Muscle layer of duodenum (tissue), 2 donors: ENCODE data around the gene UBE2I.

Source experiments
- H3K27ac ChIP-seq: one replicate; pipeline ENCODE4 v1.7.0; 2013; ENCODE audit warnings: mild to moderate bottlenecking, low read length
- H3K27me3 ChIP-seq: one replicate; pipeline ENCODE4 v1.7.0; 2013; ENCODE audit warnings: low read depth, mild to moderate bottlenecking, control low read depth, low read length
- H3K36me3 ChIP-seq, 2 donors: one replicate each; pipeline ENCODE4 v1.7.0; 2013; ENCODE audit warnings: low read length in 2 of 2, control low read depth in 1 of 2, mild to moderate bottlenecking in 1 of 2; ENCODE audit not compliant: insufficient read depth in 2 of 2, control insufficient read depth in 1 of 2
- H3K4me1 ChIP-seq, 2 donors: one replicate each; pipeline ENCODE4 v1.7.0; 2013; ENCODE audit warnings: low read length in 2 of 2, mild to moderate bottlenecking in 2 of 2, control low read depth in 1 of 2, moderate library complexity in 1 of 2; ENCODE audit not compliant: insufficient read depth in 2 of 2, control insufficient read depth in 1 of 2
- H3K4me3 ChIP-seq, 2 donors: one replicate each; pipeline ENCODE4 v1.7.0; 2013; ENCODE audit warnings: low read length in 2 of 2, low read depth in 1 of 2, mild to moderate bottlenecking in 1 of 2
- H3K9me3 ChIP-seq, 2 donors: one replicate each; pipeline ENCODE4 v1.7.0; 2013; ENCODE audit warnings: low read length in 2 of 2, control low read depth in 1 of 2, mild to moderate bottlenecking in 1 of 2; ENCODE audit not compliant: control insufficient read depth in 1 of 2
- donor health status: healthy.

Gene UBE2I

GRCh38 chr16:1319041-1319440 lies 9.6 kb downstream of the UBE2I start:
- Histone ChIP-seq H3K27ac (no peak overlapping the region), H3K27me3 (no peaks in the 10 kb centered on the region), H3K36me3 (peaks cover 48 to 89% of the 10 kb centered on the region in 2 donors), H3K4me1 (peaks cover 0 to 7% of the 10 kb centered on the region in 2 donors), H3K4me3 (no peak overlapping the region), H3K9me3 (no peaks in the 10 kb centered on the region)

GRCh38 chr16:1320097-1320496 lies 10.7 kb downstream of the UBE2I start:
- Histone ChIP-seq H3K36me3 (peaks cover 52 to 88% of the 10 kb centered on the region in 2 donors), H3K4me3 (no peak overlapping the region), H3K4me1 (no peaks in the 10 kb centered on the region), H3K27ac (no peak overlapping the region), H3K9me3 (no peaks in the 10 kb centered on the region), H3K27me3 (no peaks in the 10 kb centered on the region)

DNA sequence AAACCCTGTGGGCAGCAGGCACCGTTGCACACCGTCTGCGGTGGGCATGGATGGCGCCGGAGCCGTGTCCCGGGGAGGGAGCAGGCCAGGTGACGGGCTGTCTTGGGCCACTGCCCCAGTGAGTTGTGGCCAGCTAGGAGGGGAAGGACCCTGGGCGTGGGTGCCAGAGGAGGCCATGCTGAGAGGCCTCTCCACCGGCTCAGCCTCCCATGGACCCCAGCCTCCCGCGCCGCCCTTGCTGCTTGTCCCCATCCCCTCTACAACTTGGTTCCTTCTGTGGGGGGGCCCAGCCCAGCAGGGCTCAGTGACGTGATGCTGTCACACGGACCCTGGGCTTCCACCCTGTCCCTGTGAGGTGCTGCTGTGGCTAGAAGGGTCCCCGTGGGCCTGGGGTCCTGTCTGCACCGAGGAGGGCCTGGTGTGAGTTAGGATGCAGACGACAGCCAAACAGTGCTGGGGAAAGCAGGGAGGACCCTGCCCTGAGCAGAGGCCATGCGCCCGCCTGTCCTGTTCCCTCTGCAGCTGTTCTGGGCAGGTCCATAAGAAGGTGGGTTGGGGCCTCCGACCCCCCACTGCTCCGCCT lies 11.3 kb downstream of the UBE2I start:
- Histone ChIP-seq H3K27ac (no peak overlapping the region), H3K4me1 (no peaks in the 10 kb centered on the region), H3K36me3 (peaks cover 48 to 88% of the 10 kb centered on the region in 2 donors), H3K27me3 (no peaks in the 10 kb centered on the region), H3K4me3 (no peak overlapping the region), H3K9me3 (no peaks in the 10 kb centered on the region)

DNA sequence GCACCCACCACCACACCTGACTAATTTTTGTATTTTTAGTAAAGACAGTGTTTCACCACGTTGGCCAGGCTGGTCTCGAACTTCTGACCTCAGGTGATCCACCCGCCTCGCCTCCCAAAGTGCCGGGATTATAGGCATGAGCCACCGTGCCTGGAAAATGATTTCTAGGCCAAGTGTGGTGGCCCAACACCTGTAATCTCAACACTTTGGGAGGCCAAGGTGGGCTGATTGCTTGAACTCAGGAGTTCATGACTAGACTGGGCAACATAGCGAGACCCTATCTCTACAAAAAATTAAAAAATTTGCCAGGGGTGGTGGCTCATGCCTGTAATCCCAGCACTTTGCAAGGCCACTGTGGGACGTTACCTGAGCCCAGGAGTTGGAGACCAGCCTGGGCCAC lies 13.0 kb downstream of the UBE2I start:
- H3K4me3 ChIP-seq: no peak overlapping the region
- no peaks in the 10 kb centered on the region for H3K27me3 ChIP-seq
- peaks cover 34 to 74% of the 10 kb centered on the region in 2 donors for H3K36me3 ChIP-seq
- no peak overlapping the region for H3K27ac ChIP-seq
- H3K9me3 ChIP-seq: no peaks in the 10 kb centered on the region
- H3K4me1 ChIP-seq: no peaks in the 10 kb centered on the region

DNA sequence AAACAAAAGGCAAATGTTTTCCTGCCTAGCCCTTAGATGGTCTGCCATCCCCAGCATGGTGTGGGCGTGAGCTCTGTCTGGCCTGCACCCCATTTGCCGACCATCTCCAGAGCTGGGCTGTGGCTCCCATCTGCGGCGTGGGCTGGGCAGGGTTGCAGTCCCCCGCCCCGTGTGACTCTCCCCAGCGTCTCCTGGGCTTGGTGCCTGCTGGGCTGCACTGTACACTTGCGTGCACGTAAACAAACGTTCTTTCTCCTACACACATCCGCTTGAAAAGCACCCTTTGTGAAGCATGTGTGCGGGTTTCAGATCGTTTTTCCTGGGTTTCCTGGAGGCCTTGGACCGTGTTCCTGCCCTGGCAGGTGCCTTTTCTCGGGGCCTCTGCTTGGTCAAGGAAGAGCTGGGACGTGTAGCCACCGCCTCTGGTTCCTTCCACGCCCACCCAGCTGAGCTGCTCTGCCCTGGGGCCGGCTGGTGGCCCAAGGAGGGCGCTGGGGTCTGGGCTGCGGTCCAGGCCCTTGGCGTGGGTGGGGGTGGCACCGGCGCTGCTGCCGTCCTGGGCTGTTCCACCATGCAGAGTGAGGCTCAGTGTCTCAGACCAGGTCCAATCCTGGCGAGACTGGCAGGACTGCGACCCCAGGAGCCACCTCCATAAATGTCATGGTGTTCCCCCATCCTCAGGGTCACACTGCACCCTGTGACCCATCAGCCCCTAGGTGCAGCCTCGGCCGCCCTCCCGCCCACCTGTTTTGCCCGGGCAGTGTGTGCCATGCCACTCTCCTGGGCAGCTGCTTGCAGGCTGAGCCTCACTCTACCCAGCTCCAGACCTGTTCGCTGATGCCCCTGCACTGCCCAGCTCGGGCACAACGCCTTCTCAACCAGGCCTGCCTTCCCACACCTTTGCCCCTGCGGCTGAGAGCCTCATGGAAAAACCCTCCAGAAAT lies 14.1 kb downstream of the UBE2I start:
- Histone ChIP-seq H3K27ac (no peak overlapping the region), H3K4me3 (no peak overlapping the region), H3K9me3 (no peaks in the 10 kb centered on the region), H3K36me3 (peaks cover 22 to 63% of the 10 kb centered on the region in 2 donors), H3K27me3 (no peaks in the 10 kb centered on the region), H3K4me1 (no peaks in the 10 kb centered on the region)

DNA sequence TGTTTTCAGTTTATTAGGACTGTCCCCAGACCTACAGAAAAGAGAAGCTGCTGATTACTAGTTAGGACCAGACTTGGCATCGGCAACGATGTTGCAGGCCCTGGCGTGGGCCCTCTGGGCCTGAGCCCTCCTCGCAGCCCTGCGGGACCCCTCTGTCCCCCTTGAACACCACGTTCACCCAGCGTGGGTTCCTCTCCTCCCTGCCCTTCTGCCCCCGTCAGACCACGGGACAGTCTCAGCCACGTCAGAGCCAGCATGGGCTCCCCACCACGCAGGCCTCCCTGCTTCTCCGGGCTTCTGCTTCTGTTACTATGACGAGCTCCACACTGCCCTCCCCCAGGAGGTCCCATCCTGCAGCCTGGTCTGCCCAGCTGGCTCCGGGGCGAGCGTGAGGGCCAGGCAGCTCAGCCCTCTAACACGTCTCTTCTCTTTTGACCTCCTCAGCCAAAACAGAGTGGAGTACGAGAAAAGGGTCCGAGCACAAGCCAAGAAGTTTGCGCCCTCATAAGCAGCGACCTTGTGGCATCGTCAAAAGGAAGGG lies 14.9 kb downstream of the UBE2I start:
- Histone ChIP-seq H3K27me3 (no peaks in the 10 kb centered on the region), H3K36me3 (peaks cover 17 to 55% of the 10 kb centered on the region in 2 donors), H3K4me1 (no peaks in the 10 kb centered on the region), H3K27ac (no peak overlapping the region), H3K4me3 (no peak overlapping the region), H3K9me3 (no peaks in the 10 kb centered on the region)

- H3K4me3 ChIP-seq: no peak overlapping the region
- no peaks in the 10 kb centered on the region for H3K4me1 ChIP-seq
- no peak overlapping the region for H3K27ac ChIP-seq
- H3K36me3 ChIP-seq: peaks cover 8 to 46% of the 10 kb centered on the region in 2 donors
- no peaks in the 10 kb centered on the region for H3K27me3 ChIP-seq
- H3K9me3 ChIP-seq: no peaks in the 10 kb centered on the region
These were observed 15.8 kb downstream of the UBE2I start for GRCh38 chr16:1325261-1325660.

DNA sequence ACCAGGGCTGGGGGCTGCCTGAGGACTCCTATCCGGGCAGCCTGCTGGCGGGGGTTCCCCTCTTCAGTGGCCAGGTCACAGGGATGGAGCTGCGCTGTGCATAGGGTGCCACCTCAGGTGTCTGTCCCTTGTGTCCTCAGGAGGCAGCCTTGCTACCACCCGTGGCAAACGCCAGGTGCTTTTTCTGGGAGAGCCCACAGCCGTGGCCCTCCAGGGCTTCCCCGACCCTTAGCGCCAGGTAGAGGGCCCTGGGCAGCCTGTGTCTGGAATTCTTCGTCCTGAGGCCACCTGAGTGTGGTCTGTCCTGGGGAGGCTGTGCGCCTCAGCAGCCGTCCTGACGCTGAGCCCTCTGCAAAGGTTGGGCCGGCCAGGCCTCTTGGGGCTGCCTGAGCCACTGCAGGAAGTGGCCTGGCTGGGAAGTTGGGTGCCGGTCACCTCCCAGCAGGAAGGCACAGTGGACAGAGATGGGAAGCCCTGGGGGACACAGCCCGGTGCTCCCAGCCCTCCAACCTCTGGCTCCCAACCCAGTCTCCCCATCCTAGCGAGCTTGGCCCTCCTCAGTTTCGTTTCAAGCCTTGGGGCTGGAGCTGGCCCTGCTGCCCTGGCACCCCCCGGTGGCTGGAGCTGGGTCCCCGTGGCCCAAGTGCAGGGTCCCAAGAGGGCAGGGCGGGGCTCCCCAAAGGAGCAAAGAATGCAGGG lies 16.4 kb downstream of the UBE2I start:
- no peaks in the 10 kb centered on the region for H3K27me3 ChIP-seq
- no peak overlapping the region for H3K27ac ChIP-seq
- no peaks in the 10 kb centered on the region for H3K9me3 ChIP-seq
- no peaks in the 10 kb centered on the region for H3K4me1 ChIP-seq
- peaks cover 5 to 40% of the 10 kb centered on the region in 2 donors for H3K36me3 ChIP-seq
- H3K4me3 ChIP-seq: no peak overlapping the region

GRCh38 chr16:1326391-1326790 lies 17.0 kb downstream of the UBE2I start:
- peaks cover 5 to 35% of the 10 kb centered on the region in 2 donors for H3K36me3 ChIP-seq
- no peak overlapping the region for H3K4me3 ChIP-seq

GRCh38 chr16:1326946-1327618 lies 17.6 kb downstream of the UBE2I start:
- H3K4me3 ChIP-seq: no peak overlapping the region
- H3K4me1 ChIP-seq: peaks cover 0 to 5% of the 10 kb centered on the region in 2 donors
- no peak overlapping the region for H3K27ac ChIP-seq
- peaks cover 5 to 29% of the 10 kb centered on the region in 2 donors for H3K36me3 ChIP-seq
- no peaks in the 10 kb centered on the region for H3K9me3 ChIP-seq
- peaks cover 9% of the 10 kb centered on the region for H3K27me3 ChIP-seq

More at GRCh38 chr16:1326391-1326790, 17.0 kb downstream of the UBE2I start:
- Histone ChIP-seq H3K4me1 (no peaks in the 10 kb centered on the region), H3K27me3 (peaks cover 2% of the 10 kb centered on the region), H3K27ac (no peak overlapping the region), H3K9me3 (no peaks in the 10 kb centered on the region)
